Fibroblast of villous mesenchyme (primary cell): Measurements from ENCODE around the gene ADAMTS3. TPM values are rescaled to one million over a fixed set of nuclear protein-coding genes. Genes with fewer than 3 reads are reported as not detected.

ENCODE experiments used
- DNase-seq: peaks from one replicate; pipeline ENCODE4 v3.0.0-alpha.2; 2010; ENCODE audit warnings: low read depth
- H3K4me3 ChIP-seq: 2 replicates; pipeline ENCODE4 v1.5.1; 2011; ENCODE audit warnings: low read depth, mild to moderate bottlenecking, low read length
- CTCF ChIP-seq: IDR thresholded peaks from 2 replicates; pipeline ENCODE4 v1.5.1; 2012; ENCODE audit warnings: low read depth, mild to moderate bottlenecking, low read length; ENCODE audit not compliant: insufficient read depth
- total RNA-seq: library from RNA; depleted of rRNA; stranded (reverse); fragments of >200 nt; gene quantifications from 2 replicates; pipeline ENCODE4 v1.2.3, GENCODE V29; 2012

ADAMTS3 gene
- total RNA-seq, 1 donor: 3.0 TPM

- no peak for DNase-seq
- TF ChIP-seq CTCF: no peak
- no peak overlapping the region for H3K4me3 ChIP-seq
These were observed 82.0 kb downstream of the ADAMTS3 start for GRCh38 chr4:72486991-72487390.

- no peak overlapping the region for H3K4me3 ChIP-seq
- DNase-seq: no peak
- no peak for TF ChIP-seq CTCF
These were observed 84.0 kb downstream of the ADAMTS3 start for GRCh38 chr4:72484981-72485380.

GRCh38 chr4:72473434-72473900 lies 95.6 kb downstream of the ADAMTS3 start:
- DNase-seq: no peak
- H3K4me3 ChIP-seq: no peak overlapping the region

GRCh38 chr4:72471816-72472215 lies 97.2 kb downstream of the ADAMTS3 start:
- DNase-seq: no peak
- no peak overlapping the region for H3K4me3 ChIP-seq
- TF ChIP-seq CTCF: no peak

More at GRCh38 chr4:72473434-72473900, 95.6 kb downstream of the ADAMTS3 start:
- no peak for TF ChIP-seq CTCF

- no peak overlapping the region for H3K4me3 ChIP-seq
- DNase-seq: peak; percentile 28
- peak; percentile 48 for TF ChIP-seq CTCF
These were observed 100.0 kb downstream of the ADAMTS3 start for GRCh38 chr4:72468904-72469502.

GRCh38 chr4:72467633-72468032 lies 101.4 kb downstream of the ADAMTS3 start:
- TF ChIP-seq CTCF: no peak

GRCh38 chr4:72463724-72464123 lies 105.3 kb downstream of the ADAMTS3 start:
- H3K4me3 ChIP-seq: no peak overlapping the region
- DNase-seq: no peak
- no peak for TF ChIP-seq CTCF

More at GRCh38 chr4:72467633-72468032, 101.4 kb downstream of the ADAMTS3 start:
- DNase-seq: no peak
- H3K4me3 ChIP-seq: no peak overlapping the region
